Nephron (organoid): ENCODE data around the gene MYO7B.

ENCODE experiments used
- H3K27ac Mint-ChIP-seq, 3 experiments: 2 replicates each; pipeline ENCODE4 v1.8.0; 2020; ENCODE audit warnings: mixed read lengths in 3 of 3, mild to moderate bottlenecking in 2 of 3, moderate library complexity in 1 of 3
- H3K27me3 Mint-ChIP-seq: 2 replicates; pipeline ENCODE4 v1.8.0; 2021; ENCODE audit warnings: low read depth, mild to moderate bottlenecking, moderate library complexity, mixed read lengths
- H3K36me3 Mint-ChIP-seq: 2 replicates; pipeline ENCODE4 v1.8.0; 2020; ENCODE audit warnings: low read depth, mixed read lengths
- H3K4me1 Mint-ChIP-seq: 2 replicates; pipeline ENCODE4 v1.8.0; 2020; ENCODE audit warnings: mixed read lengths
- H3K4me3 Mint-ChIP-seq, 3 experiments: 2 replicates each; pipeline ENCODE4 v1.8.0; 2020; ENCODE audit warnings: mild to moderate bottlenecking in 3 of 3, mixed read lengths in 3 of 3, moderate library complexity in 2 of 3
- H3K9me3 Mint-ChIP-seq: 2 replicates; pipeline ENCODE4 v1.8.0; 2020; ENCODE audit warnings: mixed read lengths
- CTCF ChIP-seq, 3 experiments: fragments of 200-600 bp; sonication (generic); IDR thresholded peaks; one replicate each; pipeline ENCODE4 v1.5.0; 2021; ENCODE audit warnings: antibody characterized with exemption in 3 of 3; ENCODE audit not compliant: unreplicated experiment in 3 of 3

Gene MYO7B

DNA sequence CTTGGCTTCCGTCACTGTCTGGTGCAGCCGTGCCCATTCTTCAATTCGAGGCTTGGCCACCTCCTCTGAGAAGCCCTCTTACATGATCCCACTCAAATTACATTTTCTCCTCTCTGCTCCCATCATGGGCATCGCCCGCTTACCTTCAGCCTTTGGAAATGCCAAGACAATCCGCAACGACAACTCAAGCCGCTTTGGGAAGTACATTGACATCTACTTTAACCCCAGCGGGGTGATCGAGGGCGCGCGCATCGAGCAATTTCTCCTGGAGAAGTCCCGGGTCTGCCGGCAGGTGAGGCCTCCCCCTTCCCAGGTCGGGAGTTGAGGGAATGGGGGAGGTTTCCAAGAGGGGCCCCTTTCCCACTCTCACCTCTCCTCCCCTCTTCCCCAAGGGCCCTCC lies 38.3 kb downstream of the MYO7B start:
- no peak for TF ChIP-seq CTCF (IDR thresholded peaks at IDR 0.05; ENCODE audit: unreplicated experiment in 3 of 3)
- Mint-ChIP-seq H3K4me3 (no peak overlapping the region), H3K27me3 (peaks cover 13% of the 10 kb centered on the region), H3K27ac (no peak overlapping the region), H3K4me1 (peaks cover 24% of the 10 kb centered on the region), H3K9me3 (no peaks in the 10 kb centered on the region), H3K36me3 (no peaks in the 10 kb centered on the region)

GRCh38 chr2:127574656-127575055 lies 39.2 kb downstream of the MYO7B start:
- no peak for TF ChIP-seq CTCF (IDR thresholded peaks at IDR 0.05; ENCODE audit: unreplicated experiment in 3 of 3)
- Mint-ChIP-seq H3K27ac (no peak overlapping the region), H3K4me1 (peaks cover 24% of the 10 kb centered on the region), H3K27me3 (peaks cover 8% of the 10 kb centered on the region), H3K36me3 (no peaks in the 10 kb centered on the region), H3K9me3 (no peaks in the 10 kb centered on the region), H3K4me3 (no peak overlapping the region)

DNA sequence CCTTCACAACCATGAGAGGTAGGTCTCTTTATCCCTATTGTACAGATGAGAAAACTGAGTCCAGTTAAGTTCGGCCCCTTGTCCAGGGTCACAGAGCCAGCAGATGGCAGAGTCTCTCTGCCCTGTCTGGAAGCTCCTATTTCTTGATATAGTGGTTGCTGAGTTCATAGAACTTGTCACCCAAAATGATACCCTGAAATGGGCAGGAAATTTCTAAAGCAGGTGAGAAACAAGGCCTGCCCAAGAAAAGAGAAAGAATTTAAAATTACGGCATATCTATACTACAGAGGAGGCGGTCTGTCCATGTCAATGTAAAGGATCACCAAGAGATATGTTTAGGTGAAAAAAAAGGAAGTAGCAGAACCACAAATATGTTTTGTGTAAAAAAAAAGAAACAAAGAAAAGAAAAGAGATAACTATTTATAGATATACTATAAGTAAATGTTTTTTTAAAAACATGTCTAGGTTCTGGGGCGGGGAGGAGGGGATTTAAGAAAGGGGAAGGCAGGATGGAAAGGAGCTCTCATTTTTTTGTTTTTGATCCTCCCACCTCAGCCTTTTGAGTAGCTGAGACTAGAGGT lies 39.8 kb downstream of the MYO7B start:
- H3K4me3 Mint-ChIP-seq = no peak overlapping the region
- H3K36me3 Mint-ChIP-seq = no peaks in the 10 kb centered on the region
- H3K9me3 Mint-ChIP-seq = no peaks in the 10 kb centered on the region
- H3K4me1 Mint-ChIP-seq = peaks cover 22% of the 10 kb centered on the region
- peaks cover 8% of the 10 kb centered on the region for H3K27me3 Mint-ChIP-seq
- TF ChIP-seq CTCF (IDR thresholded peaks at IDR 0.05; ENCODE audit: unreplicated experiment in 3 of 3) = no peak
- no peak overlapping the region for H3K27ac Mint-ChIP-seq

GRCh38 chr2:127575941-127576432 lies 40.5 kb downstream of the MYO7B start:
- Mint-ChIP-seq H3K4me3 (no peak overlapping the region), H3K4me1 (peaks cover 15% of the 10 kb centered on the region), H3K27ac (no peak overlapping the region), H3K27me3 (peaks cover 2% of the 10 kb centered on the region), H3K36me3 (no peaks in the 10 kb centered on the region), H3K9me3 (no peaks in the 10 kb centered on the region)
- TF ChIP-seq CTCF (IDR thresholded peaks at IDR 0.05; ENCODE audit: unreplicated experiment in 3 of 3) = no peak

GRCh38 chr2:127576433-127577207 lies 41.1 kb downstream of the MYO7B start:
- Mint-ChIP-seq H3K4me1 (peaks cover 15% of the 10 kb centered on the region), H3K27ac (no peak overlapping the region), H3K4me3 (no peak overlapping the region), H3K27me3 (no peaks in the 10 kb centered on the region), H3K9me3 (no peaks in the 10 kb centered on the region), H3K36me3 (no peaks in the 10 kb centered on the region)
- TF ChIP-seq CTCF (IDR thresholded peaks at IDR 0.05; ENCODE audit: unreplicated experiment in 3 of 3) = no peak

DNA sequence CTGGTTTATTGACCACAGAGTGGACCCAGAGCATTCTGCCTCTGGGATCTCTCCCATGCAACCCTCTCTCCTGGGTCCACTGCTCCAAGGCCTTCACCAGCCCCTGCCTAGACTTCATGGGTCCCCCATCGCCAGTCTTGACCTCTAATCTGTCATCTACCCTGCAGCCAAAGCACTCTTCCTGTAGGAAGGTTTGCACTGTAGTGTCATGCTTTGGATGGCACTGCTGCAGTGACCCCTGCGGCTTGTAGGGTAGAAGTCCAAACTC lies 41.7 kb downstream of the MYO7B start:
- no peaks in the 10 kb centered on the region for H3K27me3 Mint-ChIP-seq
- no peak for TF ChIP-seq CTCF (IDR thresholded peaks at IDR 0.05; ENCODE audit: unreplicated experiment in 3 of 3)
- H3K27ac Mint-ChIP-seq = no peak overlapping the region
- no peaks in the 10 kb centered on the region for H3K36me3 Mint-ChIP-seq
- H3K4me3 Mint-ChIP-seq = no peak overlapping the region
- peaks cover 15% of the 10 kb centered on the region for H3K4me1 Mint-ChIP-seq
- no peaks in the 10 kb centered on the region for H3K9me3 Mint-ChIP-seq
